HEK293T (cell line): ENCODE results near the gene ERG.

ENCODE experiments used
- ARNT ChIP-seq: fragments of 450-650 bp; IDR thresholded peaks from 2 replicates; pipeline ENCODE4 v1.6.1; 2017; ENCODE audit warnings: mild to moderate bottlenecking
- BHLHE40 ChIP-seq: fragments of 450-650 bp; IDR thresholded peaks from 2 replicates; pipeline ENCODE4 v1.6.1; 2016; ENCODE audit warnings: mild to moderate bottlenecking, moderate library complexity, borderline replicate concordance
- ELF4 ChIP-seq: fragments of 450-650 bp; IDR thresholded peaks from 2 replicates; pipeline ENCODE4 v1.6.1; 2017; ENCODE audit warnings: antibody characterized with exemption
- FOXA1 ChIP-seq: fragments of 450-650 bp; IDR thresholded peaks from 2 replicates; pipeline ENCODE4 v1.6.1; 2016; ENCODE audit warnings: mild to moderate bottlenecking
- FOXK2 ChIP-seq: fragments of 450-650 bp; IDR thresholded peaks from 2 replicates; pipeline ENCODE4 v1.6.1; 2016; ENCODE audit warnings: mild to moderate bottlenecking
- FOXM1 ChIP-seq: fragments of 450-650 bp; IDR thresholded peaks from 2 replicates; pipeline ENCODE4 v1.6.1; 2017; ENCODE audit warnings: mild to moderate bottlenecking, borderline replicate concordance
- HDGF ChIP-seq: fragments of 450-650 bp; IDR thresholded peaks from 2 replicates; pipeline ENCODE4 v1.6.1; 2017; ENCODE audit warnings: antibody characterized with exemption, borderline replicate concordance
- L3MBTL2 ChIP-seq: fragments of 450-650 bp; conservative IDR thresholded peaks from 2 replicates; pipeline ENCODE4 v1.6.1; 2016; ENCODE audit warnings: mild to moderate bottlenecking
- NFRKB ChIP-seq: fragments of 450-650 bp; IDR thresholded peaks from 2 replicates; pipeline ENCODE4 v1.6.1; 2016; ENCODE audit warnings: mild to moderate bottlenecking, moderate library complexity
- SP1 ChIP-seq: fragments of 450-650 bp; IDR thresholded peaks from 2 replicates; pipeline ENCODE4 v1.6.1; 2017
- TARDBP ChIP-seq: fragments of 450-650 bp; IDR thresholded peaks from 2 replicates; pipeline ENCODE4 v1.6.1; 2016

DNA sequence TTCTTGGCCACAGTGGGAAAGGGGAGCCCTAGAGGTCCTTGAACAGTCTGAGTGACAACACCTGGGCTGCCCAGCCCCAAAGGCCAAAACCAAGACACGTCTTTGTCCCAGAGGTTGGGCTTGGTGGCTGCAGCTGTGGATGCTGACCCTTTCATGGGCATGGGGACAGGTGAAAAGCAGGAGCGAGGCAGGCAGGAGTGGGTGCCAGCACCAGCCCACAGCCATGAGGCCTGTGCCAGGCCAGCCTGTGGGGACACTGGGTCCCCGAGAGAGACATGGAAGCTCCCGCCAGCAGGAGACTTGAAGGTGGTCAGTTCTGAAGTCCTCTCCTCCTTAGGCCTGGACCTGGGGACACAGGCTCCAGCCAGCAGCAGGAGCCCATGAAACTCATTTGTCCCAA is 142.9 kb downstream of the ERG start:
- TF ChIP-seq ARNT (no peak), FOXK2 (no peak), L3MBTL2 (no peak), FOXM1 (no peak), TARDBP (no peak), SP1 (no peak), FOXA1 (no peak), BHLHE40 (no peak), NFRKB (no peak), HDGF (no peak), ELF4 (no peak)
